Measurements from ENCODE around the gene CTSL. TPM values are rescaled to one million over a fixed set of nuclear protein-coding genes. Genes with fewer than 3 reads are reported as not detected.

CTSL gene
- total and polyA plus RNA-seq, 11 donors: 86.6 to 382 (median 130) TPM

GRCh38 chr9:87765521-87765920 lies 39.6 kb downstream of the CTSL start:
- Histone ChIP-seq H3K9me3 (peaks cover 0 to 2% (median 0%) of the 10 kb centered on the region in 12 donors), H3K27me3 (peaks cover 0 to 12% (median 0%) of the 10 kb centered on the region in 9 donors), H3K4me1 (no peaks in the 10 kb centered on the region), H3K36me3 (no peaks in the 10 kb centered on the region), H3K4me3 (no peak overlapping the region), H3K27ac (no peak overlapping the region)
- TF ChIP-seq, protein P1, sequence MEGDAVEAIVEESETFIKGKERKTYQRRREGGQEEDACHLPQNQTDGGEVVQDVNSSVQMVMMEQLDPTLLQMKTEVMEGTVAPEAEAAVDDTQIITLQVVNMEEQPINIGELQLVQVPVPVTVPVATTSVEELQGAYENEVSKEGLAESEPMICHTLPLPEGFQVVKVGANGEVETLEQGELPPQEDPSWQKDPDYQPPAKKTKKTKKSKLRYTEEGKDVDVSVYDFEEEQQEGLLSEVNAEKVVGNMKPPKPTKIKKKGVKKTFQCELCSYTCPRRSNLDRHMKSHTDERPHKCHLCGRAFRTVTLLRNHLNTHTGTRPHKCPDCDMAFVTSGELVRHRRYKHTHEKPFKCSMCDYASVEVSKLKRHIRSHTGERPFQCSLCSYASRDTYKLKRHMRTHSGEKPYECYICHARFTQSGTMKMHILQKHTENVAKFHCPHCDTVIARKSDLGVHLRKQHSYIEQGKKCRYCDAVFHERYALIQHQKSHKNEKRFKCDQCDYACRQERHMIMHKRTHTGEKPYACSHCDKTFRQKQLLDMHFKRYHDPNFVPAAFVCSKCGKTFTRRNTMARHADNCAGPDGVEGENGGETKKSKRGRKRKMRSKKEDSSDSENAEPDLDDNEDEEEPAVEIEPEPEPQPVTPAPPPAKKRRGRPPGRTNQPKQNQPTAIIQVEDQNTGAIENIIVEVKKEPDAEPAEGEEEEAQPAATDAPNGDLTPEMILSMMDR (IDR thresholded peaks at IDR 0.05): no peak
- TF ChIP-seq POLR2A (IDR thresholded peaks at IDR 0.05): no peak
- DNase-seq: no peak
- intact Hi-C loops (cut with DNase I): no loop called here
- no peak for ATAC-seq

- ATAC-seq (peak in 1 of 4 donors; percentile 70), DNase-seq (no peak)
- no peak for TF ChIP-seq POLR2A (IDR thresholded peaks at IDR 0.05)
- TF ChIP-seq, protein P1 (IDR thresholded peaks at IDR 0.05): no peak
- intact Hi-C loops (cut with DNase I): no loop called here
- Histone ChIP-seq H3K4me3 (no peak overlapping the region), H3K9me3 (no peaks in the 10 kb centered on the region), H3K36me3 (no peaks in the 10 kb centered on the region), H3K4me1 (peaks cover 0 to 7% (median 0%) of the 10 kb centered on the region in 12 donors), H3K27me3 (peaks cover 0 to 18% (median 2%) of the 10 kb centered on the region in 9 donors), H3K27ac (no peak overlapping the region)
- WGBS, 4 donors: 17 to 52% (median 38%) methylated on average over 1 of the region's 1 CpG
Measured at GRCh38 chr9:87766697-87767096, 40.8 kb downstream of the CTSL start.

GRCh38 chr9:87770616-87771315 lies 44.8 kb downstream of the CTSL start:
- 53 to 75% (median 55%) methylated on average over 15 to 18 of the region's 18 CpGs for WGBS, 4 donors

More at GRCh38 chr9:87770616-87771315, 44.8 kb downstream of the CTSL start:
- Histone ChIP-seq H3K27ac (no peak overlapping the region), H3K36me3 (no peaks in the 10 kb centered on the region), H3K4me1 (peaks cover 0 to 8% (median 0%) of the 10 kb centered on the region in 12 donors), H3K4me3 (peak overlapping the region in 3 of 12 donors; percentile 3 to 5 (median 3)), H3K27me3 (peaks cover 0 to 21% (median 2%) of the 10 kb centered on the region in 9 donors), H3K9me3 (no peaks in the 10 kb centered on the region)
- no peak for TF ChIP-seq POLR2A (IDR thresholded peaks at IDR 0.05)
- TF ChIP-seq, protein P1 (IDR thresholded peaks at IDR 0.05): no peak
- intact Hi-C loops (cut with DNase I): no loop called here
- DNase-seq (no peak), ATAC-seq (no peak)

Measured in heart left ventricle (tissue), 16 donors.